Hematopoietic multipotent progenitor cell treated with erythropoietin and hydrocortisone succinate and interleukin-3 and kit ligand, for 4 days (in vitro differentiated cells): ENCODE data around the gene ZNF608.

Source experiments
- DNase-seq: peaks from one replicate; pipeline ENCODE4 v3.0.0-alpha.2; 2015

The ZNF608 gene

DNA sequence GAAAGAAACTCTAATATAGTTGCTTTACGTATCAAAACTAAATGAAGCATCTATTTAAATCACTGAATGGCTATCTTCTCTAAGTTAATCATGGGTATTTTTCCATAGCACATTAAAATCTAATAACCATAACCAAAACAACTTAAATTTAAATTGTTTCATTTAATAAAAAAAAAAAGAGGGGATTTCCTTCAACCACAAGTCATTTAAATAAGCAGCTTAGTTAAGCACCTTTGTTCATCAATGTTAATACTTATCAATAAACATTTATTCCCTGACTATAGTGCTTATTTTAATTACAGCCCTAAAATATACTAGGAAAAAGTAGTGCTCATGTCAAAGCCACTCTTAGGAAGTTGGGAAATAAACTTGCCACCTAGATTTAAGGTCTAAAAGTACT, 30.3 kb downstream of the ZNF608 start:
- DNase-seq, result no peak

DNA sequence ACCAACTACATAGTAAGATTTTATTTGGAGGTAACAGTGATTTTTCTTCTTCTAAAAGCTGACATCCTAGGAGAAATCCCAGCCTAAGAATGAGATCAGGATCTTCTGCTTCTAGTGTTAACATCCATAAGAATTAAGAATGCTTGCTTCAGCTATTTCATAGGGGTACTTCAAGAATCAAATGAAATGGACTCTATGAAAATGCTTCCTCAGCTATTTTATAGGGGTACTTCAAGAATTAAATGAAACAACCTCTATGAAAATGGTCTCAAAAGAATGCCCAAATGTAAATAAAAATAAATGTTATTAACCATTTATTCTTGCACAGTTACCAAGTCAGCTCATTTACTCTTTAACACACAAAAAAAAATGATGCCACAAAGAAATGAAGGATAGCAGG, 31.5 kb downstream of the ZNF608 start:
- DNase-seq, result no peak

DNA sequence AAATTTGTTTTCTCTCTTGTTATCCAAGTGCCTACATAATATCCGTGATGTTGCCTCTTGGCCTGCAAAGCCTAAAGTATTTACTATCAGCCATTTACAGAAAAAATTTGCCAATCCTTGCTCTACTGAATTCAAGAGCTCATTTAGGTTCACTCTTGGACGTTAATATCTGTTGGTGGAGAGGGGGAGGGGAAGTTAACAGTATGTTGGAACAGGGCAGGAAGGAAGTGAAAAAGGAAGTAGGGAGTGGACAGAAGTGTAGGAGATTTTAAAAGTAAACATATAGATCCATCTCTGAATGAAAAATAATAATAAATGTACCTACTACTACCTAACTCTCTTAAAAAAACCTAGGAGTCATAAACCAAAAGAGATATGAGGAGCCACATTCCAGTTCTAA, 32.8 kb downstream of the ZNF608 start:
- no peak for DNase-seq

DNA sequence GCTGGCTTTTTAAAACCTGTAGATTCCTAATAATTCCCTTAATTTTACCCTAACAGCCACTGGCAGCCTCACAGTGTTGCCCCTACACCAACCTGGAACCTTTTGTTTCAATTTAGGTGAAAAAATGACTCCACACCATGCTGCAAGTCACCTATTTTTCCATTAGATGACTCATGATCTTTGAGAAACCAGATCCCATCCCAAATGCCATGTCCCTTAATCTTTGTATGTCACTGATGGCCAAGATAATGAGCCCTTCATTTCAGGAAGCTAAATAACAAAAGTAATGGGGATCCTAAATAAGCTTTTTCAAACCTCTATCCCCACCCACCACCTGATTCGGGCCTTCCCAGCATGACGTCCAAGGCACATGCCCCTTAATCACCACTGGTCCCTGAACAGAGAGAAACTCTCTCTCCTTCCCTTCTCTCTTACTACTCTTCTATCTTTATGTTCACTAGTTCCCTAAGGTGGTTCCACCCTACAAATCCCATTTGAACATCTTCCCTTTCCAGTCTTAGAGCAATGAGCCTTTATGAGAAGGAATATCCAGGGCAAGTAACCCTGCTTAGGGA, 33.6 kb downstream of the ZNF608 start:
- DNase-seq, result no peak

DNA sequence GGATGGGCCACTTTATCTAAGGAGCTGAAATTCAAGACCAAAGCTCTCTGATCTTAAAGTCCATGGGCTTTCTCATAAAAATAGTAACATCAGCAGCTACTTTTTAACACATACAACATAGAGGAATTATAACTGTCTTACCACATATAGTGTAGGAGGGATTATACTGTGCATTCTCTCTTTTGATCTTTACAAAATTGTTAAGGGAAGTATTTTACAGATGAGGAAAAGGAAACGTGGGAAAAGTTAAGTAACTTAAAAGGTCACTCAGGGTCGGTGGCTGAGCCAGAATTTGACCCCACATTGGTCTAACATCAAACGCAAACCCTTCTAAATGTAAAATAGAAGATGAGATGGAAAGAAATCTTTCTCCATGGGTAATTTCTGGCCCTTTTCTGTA, 38.4 kb downstream of the ZNF608 start:
- DNase-seq, result no peak

DNA sequence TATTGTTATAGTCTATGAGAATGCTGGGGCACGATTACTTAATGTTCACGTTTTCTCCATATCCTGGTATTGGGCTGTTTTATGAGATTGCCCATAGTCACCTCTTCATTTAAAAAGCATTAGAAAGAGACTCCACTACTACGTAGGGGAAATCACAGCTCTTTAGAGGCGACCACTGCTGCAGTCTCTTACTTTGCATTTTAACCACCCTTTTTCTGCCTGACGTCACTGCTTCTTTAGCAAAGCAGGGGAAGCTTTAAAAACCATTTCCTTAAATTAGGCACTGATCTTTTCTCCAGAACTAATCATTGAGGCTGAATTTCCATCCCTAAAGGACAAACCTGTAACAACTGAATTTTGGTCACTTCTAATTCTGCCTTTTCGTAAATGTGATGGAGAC, 38.9 kb downstream of the ZNF608 start:
- DNase-seq, result no peak

DNA sequence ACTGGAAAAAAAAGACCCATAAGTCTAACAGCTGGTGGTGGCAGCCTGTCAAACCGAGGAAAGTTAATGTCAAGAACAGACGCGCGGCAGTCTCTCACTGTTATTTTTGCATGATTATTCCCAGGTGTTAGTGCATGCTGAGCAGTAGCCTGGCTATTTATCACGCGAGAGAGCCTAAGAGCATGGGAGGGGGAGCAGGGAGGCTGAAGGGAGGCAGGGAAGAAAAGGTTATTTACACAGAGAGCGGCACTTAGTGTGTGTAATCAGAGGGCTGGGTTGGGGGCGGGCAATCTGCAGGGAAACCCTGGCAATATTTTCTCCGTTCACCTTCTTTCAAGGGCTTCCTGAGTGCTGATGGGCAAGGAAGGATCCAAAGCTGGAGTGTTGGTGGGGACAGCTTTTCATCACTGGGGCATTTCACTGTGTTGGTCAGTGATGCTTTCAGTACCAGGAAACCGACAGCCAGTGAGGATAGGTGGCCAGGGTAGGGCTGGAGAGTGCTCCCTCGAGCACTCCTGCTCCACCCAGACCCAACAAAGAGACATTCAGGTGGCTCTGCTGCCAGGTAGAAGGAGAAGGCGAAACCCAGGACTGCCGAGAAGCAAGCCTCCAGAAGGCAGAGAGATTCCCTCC, 39.6 kb downstream of the ZNF608 start:
- DNase-seq, result no peak

DNA sequence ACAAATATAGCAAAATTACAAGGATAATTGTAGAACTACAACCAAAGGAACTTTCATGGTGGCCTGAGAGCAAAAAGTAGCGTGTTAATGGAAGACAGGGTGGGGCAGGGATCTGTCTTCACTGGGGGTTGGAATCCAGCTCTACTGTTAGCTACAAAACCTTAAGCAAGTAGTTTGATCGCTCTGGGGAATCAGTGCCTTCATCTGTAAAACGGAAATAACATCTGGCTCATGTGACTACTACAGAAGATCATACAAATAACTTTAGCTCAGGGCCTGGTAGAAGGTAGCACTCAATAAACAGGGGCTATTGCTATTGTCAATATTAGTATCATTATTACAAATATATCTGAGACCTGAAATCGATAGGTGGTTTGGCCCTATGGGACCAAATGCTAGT, 40.4 kb downstream of the ZNF608 start:
- no peak for DNase-seq

DNA sequence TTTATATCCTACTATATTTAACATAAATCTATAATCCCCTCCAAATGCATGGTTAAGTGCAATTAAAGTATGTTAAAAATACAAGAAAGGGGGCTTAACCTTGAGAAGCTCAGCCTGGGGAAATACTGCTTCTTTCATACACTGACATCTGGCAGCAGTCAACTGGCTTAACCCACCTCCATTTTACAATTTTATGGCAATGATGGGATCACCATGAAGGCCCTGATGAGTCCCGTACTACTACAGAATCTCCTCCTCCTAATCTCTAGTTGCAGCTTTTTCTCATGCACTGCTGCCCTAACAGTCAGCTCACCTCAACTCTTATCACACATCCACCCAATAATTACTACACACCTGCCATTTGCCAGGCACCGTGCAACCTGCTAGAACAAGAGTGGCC, 40.9 kb downstream of the ZNF608 start:
- DNase-seq, result no peak

DNA sequence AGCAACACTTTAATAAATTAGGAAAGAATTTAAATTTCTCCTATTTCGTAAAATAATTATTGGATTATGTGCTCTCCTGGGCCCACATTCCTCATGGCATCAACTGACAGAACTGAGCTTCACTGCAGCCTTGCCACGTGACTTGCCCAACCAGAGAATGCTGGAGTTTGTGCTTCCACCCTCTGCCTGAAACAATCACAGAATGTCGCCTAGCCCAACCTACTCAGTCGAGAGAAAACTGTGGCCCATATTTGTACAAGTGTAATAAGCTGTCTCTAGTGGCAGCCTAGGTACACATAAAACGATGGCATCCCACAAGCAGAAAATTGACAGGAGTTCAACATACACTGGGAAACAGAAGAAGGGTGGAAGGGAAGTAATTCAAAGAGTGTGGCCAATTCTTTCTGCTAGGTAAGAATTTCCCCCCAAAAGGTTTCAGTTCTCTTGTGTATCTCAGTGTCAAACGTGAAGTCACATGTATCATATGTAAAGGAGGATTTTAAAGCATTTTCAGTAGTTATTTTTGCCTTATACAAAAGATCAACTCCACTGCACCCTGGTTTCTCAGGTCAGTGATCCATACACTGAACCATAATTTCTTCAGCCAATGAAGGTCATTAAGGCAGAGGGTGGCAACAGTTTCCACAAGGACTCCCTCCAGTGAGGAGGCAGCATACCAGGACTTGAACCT, 41.7 kb downstream of the ZNF608 start:
- no peak for DNase-seq

DNA sequence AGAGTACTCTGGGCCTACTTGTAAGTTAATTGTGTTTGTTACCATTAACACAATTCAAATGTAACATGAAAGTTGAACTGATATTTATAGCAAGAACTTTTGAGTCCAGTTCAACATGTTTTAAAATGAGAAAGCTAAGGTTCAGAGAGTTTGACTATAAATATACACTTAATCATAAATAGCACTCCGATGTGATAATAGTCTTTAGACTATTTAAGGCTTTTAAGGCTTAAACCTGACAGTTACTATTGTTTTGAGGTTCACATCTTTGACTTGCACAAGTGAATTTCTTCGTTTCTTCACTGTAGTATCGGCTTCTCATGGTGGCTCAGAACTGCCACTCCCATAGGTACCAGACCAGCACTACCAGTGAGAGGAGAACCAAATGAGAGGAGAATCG, 42.4 kb downstream of the ZNF608 start:
- no peak for DNase-seq

DNA sequence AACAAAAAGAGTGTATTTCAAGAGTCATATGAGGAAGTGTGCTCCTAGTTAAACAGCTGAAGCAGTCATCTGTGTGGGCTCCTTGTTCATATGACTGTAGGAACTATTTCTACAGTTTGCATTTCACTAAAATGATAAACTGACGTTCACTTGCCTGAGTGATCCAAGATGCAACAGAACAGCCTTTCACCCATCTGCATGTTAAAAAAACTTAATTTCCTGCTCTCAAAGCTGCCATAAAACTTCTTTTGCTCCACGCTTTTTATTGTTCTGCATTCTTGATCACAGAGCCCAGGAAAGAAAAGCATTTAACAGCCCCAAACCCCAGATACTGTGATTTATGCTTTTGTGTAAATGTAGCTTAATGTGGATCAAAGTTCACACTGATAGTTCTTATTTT, 43.9 kb downstream of the ZNF608 start:
- DNase-seq, result peak; percentile 22

DNA sequence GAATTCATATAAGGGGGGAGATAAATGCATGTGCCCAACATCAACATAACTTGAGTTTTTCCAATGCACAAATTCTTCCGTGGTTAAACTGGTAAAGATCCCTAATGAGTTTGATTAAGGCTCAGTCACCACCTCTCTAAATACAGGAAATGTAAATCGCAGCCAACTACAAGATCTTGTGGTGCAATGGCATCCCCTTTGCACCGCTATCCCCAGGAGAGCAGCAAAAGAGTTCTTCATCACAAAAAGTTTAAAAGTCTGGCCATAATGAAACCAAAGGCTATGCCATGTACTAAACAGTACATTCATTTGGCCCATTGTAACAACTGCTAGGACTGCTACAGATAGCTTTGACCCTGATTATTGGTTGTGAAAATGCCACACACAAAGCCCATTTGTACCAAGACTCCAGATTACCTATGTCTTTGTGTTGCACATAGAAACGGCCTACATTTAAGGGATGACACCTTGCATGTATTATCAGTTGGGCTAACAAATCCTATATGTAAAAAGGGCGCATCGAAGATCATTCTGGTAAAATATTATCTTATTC, 44.5 kb downstream of the ZNF608 start:
- DNase-seq, result no peak

DNA sequence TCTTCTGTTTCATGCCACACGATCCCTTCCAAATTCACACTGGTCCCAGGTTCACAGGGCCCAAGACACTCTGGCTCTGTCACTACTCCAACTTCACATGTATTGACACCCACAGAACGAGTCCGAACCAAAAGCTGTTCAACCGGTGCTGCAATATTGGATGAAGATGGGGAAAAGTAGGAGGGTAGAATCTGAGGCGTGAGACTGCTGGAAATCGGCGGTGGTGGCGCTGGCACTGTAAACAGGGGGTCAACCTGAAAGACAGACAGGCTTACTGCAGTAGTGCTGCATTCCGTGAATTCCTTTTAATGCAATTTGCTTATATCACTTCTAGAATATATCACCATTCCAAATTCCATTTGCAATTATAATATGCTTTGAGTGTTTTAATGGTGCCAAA, 45.4 kb downstream of the ZNF608 start:
- DNase-seq, result no peak

DNA sequence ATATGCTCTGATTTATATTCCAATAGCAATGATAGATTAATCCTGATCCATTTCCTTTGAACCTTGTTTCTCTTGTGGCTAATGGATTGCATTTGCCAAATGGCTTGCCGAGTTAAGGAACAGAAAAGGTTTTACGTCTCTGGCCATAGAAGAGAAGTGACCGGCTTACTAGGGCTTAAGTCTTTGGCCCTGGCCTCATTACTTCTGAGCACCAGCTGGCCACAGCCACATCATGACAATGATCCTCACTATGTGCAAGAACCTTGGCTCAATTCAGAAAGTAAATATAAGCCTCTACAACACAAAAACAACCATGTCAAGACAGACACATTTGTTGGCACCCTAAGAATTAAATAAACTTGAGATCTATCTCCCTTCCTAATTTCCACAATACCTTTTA, 46.1 kb downstream of the ZNF608 start:
- DNase-seq, result no peak

DNA sequence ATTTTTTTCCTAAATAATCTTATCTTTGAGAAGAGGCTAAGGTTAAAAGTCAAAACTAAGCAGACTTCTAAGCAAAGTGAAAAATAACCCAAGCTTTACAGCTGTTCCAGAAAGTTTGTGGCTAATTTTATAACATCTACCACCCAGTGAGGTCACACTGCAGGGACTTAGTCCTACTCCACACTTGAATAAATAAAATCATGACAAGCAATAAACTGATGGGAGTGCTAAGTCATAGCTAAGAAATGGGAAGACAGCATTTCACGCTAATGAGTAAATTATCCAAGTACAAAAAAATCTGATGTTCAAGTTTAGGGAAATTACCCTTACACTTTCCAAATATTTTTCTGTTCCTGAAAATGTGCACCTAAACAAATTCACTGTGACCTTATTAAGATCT, 47.7 kb downstream of the ZNF608 start:
- no peak for DNase-seq

DNA sequence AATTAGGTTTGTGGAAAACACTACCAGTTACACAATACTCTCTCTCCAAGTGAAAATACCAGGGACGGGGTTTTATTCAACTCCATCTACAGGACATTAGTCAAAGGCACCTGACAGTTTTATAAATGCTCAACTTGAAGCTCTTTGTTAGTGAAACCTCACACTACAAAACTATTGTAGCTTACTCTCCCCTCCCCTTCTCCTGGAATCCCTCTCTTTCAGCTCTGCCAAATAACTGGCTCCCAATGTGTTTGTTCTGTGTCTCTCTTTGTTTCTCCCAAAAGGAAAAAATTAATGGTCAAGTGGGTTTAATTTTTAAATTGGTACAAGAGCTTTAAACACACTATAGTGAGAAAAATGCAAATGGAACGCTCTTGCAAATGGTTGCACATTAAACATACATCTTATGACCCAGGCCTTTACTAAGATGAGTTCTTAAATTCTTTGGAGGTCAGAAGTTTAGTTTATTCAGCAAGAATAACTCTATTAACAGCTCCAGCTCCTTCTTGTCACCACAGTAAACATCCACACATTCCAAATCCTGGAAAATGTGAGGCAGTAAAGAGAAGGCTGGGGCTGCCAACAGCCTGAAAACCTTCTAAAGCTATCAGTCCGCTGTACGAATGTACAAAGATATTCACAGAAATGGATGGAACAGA, 48.4 kb downstream of the ZNF608 start:
- DNase-seq, result no peak

DNA sequence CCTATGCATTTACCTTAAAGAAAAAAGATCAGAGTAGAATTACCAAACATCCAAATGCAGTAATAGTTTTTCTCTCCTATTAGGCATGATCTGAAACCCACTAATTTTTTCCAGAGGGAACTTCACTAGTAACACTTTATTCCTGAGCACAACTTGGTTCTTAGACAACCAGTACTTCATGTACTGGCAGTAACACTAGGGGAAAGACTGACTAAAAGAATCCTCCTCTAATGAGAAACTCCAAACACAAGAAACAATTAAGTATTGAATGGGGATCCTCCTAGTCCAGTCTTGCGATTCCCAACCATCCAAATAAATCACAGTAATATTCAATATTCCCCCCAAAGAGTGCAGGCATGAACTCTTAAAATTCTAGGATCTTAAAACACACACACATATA, 48.9 kb downstream of the ZNF608 start:
- no peak for DNase-seq

DNA sequence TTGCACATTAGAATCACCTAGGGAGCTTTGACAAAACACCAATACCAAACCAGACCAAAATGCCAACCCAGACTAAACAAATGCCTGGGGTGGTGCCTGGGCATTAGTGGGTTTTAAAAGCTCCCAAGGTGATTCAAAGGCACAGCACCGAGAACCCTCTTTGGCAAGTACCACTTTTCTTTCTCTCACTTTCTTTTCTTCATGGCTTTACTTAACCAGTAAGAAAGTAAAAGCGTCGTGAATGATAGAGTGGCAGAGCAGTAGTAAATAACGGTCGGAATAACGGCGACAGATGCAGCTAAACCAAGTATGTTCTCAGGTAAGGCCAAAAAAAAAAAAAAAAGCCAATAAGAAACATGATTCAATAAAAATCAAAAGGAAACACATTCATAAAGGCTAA, 49.5 kb downstream of the ZNF608 start:
- no peak for DNase-seq
